Ectodermal cell (in vitro differentiated cells): ENCODE measurements around the gene B3GAT2. TPM values are rescaled to one million over a fixed set of nuclear protein-coding genes. Genes with fewer than 3 reads are reported as not detected.
A peak's percentile ranks its signal among the peaks of the same experiment; 100 is the strongest.

Experiments
- H3K27ac ChIP-seq: 2 replicates; pipeline ENCODE4 v1.7.0; 2013; ENCODE audit warnings: mild to moderate bottlenecking, low read depth, low read length; ENCODE audit not compliant: insufficient read depth, poor library complexity, severe bottlenecking
- H3K27me3 ChIP-seq: 2 replicates; pipeline ENCODE4 v1.7.0; 2013; ENCODE audit warnings: mild to moderate bottlenecking, low read length; ENCODE audit not compliant: insufficient read depth, control insufficient read depth, poor library complexity, severe bottlenecking
- H3K36me3 ChIP-seq: one replicate; pipeline ENCODE4 v1.7.0; 2013; ENCODE audit warnings: low read length; ENCODE audit not compliant: control insufficient read depth, insufficient read depth
- H3K4me1 ChIP-seq: one replicate; pipeline ENCODE4 v1.7.0; 2013; ENCODE audit warnings: low read length; ENCODE audit not compliant: control insufficient read depth, insufficient read depth
- H3K4me3 ChIP-seq: 2 replicates; pipeline ENCODE4 v1.7.0; 2013; ENCODE audit warnings: low read depth, low read length, control low read depth; ENCODE audit not compliant: insufficient read depth
- H3K9me3 ChIP-seq: 2 replicates; pipeline ENCODE4 v1.7.0; 2013; ENCODE audit warnings: mild to moderate bottlenecking, low read length, moderate library complexity; ENCODE audit not compliant: control insufficient read depth
- WGBS, 2 experiments: methylation state at CpG; one replicate each; pipeline ENCODE4 v1.1.7; 2013; ENCODE audit warnings: missing lambda C conversion rate in 2 of 2; 5-methylcytosine and 5-hydroxymethylcytosine counted together
- polyA plus RNA-seq, 4 experiments: library from polyadenylated mRNA; stranded (reverse); fragments of 50-300 nt; gene quantifications; one replicate each; pipeline ENCODE4 v1.2.3, GENCODE V29; 2013

Gene B3GAT2
- 0.63 TPM for polyA plus RNA-seq (2013, experiment 1 of 4)
- polyA plus RNA-seq (2013, experiment 2 of 4) = 0.50 TPM
- polyA plus RNA-seq (2013, experiment 3 of 4) = 0.43 TPM
- 0.53 TPM for polyA plus RNA-seq (2013, experiment 4 of 4)

GRCh38 chr6:70956451-70957283 lies at the start of gene B3GAT2:
Gene B3GAT2, minus strand, starts transcription at chr6:70957060. Its CDS starts 631 bp downstream, at chr6:70956429.
- no peak within 1 kb of the TSS for H3K27ac ChIP-seq
- H3K36me3 ChIP-seq = no peaks in the 10 kb centered on the region
- peaks cover 75% of the 10 kb centered on the region for H3K27me3 ChIP-seq
- no peaks in the 10 kb centered on the region for H3K4me1 ChIP-seq
- WGBS, 2 experiments = 1% methylated on average over 83 of the region's 83 CpGs
- H3K4me3 ChIP-seq = peak within 1 kb of the TSS; percentile 56
- H3K9me3 ChIP-seq = no peaks in the 10 kb centered on the region

DNA sequence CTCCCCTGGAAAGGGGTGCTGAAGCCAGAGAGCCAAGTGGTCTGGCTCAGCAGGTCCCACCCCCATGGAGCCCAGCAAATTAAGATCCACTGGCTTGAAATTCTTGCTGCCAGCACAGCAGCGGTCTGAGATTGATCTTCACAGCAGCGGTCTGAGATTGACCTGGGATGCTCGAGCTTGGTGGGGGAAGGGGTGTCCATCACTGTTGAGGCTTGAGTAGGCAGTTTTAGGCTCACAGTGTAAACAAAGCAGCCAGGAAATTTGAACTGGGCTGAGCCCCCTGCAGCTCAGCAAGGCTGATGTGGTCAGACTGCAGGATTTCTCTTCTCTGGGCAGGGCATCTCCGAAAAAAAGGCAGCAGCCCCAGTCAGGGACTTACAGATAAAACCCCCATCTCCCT lies 41.3 kb upstream of the B3GAT2 start:
- no peaks in the 10 kb centered on the region for H3K9me3 ChIP-seq
- no peaks in the 10 kb centered on the region for H3K27me3 ChIP-seq
- WGBS, 2 experiments = 31 to 39% methylated on average over 4 of the region's 4 CpGs
- no peaks in the 10 kb centered on the region for H3K36me3 ChIP-seq
- H3K4me3 ChIP-seq = no peak overlapping the region
- H3K4me1 ChIP-seq = peaks cover 6% of the 10 kb centered on the region
- H3K27ac ChIP-seq = no peak overlapping the region

DNA sequence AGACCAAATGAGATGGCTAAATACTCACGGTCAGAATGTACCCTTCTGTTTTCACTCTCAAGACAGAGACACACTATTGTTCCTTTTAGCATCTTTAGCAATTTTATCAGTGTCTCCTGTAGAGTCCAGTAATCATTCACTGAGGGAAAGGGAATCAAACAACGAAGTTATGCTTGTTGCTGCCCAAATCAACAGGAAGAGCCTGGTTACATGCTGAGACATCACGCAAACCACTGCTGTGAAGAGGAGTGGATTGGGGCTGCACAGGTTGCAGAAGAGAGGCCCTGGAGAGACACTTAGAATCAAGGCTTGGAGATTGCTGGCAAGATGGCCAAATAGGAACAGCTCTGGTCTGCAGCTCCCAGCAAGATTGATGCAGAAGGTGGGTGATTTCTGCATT lies 40.5 kb upstream of the B3GAT2 start:
- H3K4me3 ChIP-seq = no peak overlapping the region
- peaks cover 6% of the 10 kb centered on the region for H3K4me1 ChIP-seq
- no peaks in the 10 kb centered on the region for H3K36me3 ChIP-seq
- no peak overlapping the region for H3K27ac ChIP-seq
- H3K27me3 ChIP-seq = no peaks in the 10 kb centered on the region
- no peaks in the 10 kb centered on the region for H3K9me3 ChIP-seq
- WGBS, 2 experiments = 87% methylated on average over 3 of the region's 3 CpGs

- peaks cover 6% of the 10 kb centered on the region for H3K4me1 ChIP-seq
- 38 to 71% methylated on average over 1 of the region's 1 CpG for WGBS, 2 experiments
- no peaks in the 10 kb centered on the region for H3K36me3 ChIP-seq
- H3K9me3 ChIP-seq = no peaks in the 10 kb centered on the region
- H3K27me3 ChIP-seq = no peaks in the 10 kb centered on the region
- H3K4me3 ChIP-seq = no peak overlapping the region
- H3K27ac ChIP-seq = no peak overlapping the region
Measured at GRCh38 chr6:70996106-70996505, 39.2 kb upstream of the B3GAT2 start.

DNA sequence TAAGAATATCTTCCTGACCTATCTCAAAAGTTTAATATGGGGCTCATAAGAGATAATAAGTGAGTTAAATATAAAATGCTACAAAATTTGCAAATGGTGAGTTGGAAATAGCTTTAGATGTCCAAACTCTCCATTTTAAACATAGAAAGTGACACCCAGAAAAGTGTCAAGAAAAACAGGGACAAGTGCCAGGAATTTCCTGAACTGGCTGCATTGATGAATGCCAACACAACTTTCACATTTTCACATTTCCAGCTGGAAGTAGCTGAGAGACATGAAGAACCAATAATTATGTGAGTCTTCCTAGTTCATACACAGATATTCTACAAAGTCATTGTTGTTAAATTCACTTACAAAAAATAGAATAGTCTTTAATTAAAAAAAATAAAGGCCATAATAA lies 38.6 kb upstream of the B3GAT2 start:
- peaks cover 6% of the 10 kb centered on the region for H3K4me1 ChIP-seq
- no peak overlapping the region for H3K4me3 ChIP-seq

GRCh38 chr6:70991253-70991652 lies 34.4 kb upstream of the B3GAT2 start:
- 90 to 93% methylated on average over 2 of the region's 2 CpGs for WGBS, 2 experiments
- Histone ChIP-seq H3K27ac (no peak overlapping the region), H3K9me3 (no peaks in the 10 kb centered on the region), H3K4me3 (no peak overlapping the region), H3K4me1 (no peaks in the 10 kb centered on the region), H3K36me3 (no peaks in the 10 kb centered on the region), H3K27me3 (no peaks in the 10 kb centered on the region)

More for the DNA sequence above, 38.6 kb upstream of the B3GAT2 start:
- no peaks in the 10 kb centered on the region for H3K9me3 ChIP-seq
- H3K27me3 ChIP-seq = no peaks in the 10 kb centered on the region
- no peak overlapping the region for H3K27ac ChIP-seq
- no peaks in the 10 kb centered on the region for H3K36me3 ChIP-seq

- H3K36me3 ChIP-seq = no peaks in the 10 kb centered on the region
- WGBS, 2 experiments = 84 to 91% methylated on average over 4 of the region's 4 CpGs
- H3K9me3 ChIP-seq = no peaks in the 10 kb centered on the region
- no peaks in the 10 kb centered on the region for H3K4me1 ChIP-seq
- no peaks in the 10 kb centered on the region for H3K27me3 ChIP-seq
- H3K27ac ChIP-seq = no peak overlapping the region
- H3K4me3 ChIP-seq = no peak overlapping the region
Measured at GRCh38 chr6:70985156-70985555, 28.3 kb upstream of the B3GAT2 start.

- 94% methylated on average over 3 of the region's 3 CpGs; no CpG with 5 or more reads in 1 of the 2 experiments for WGBS, 2 experiments
- Histone ChIP-seq H3K4me3 (no peak overlapping the region), H3K27me3 (no peaks in the 10 kb centered on the region), H3K27ac (no peak overlapping the region), H3K4me1 (no peaks in the 10 kb centered on the region), H3K36me3 (no peaks in the 10 kb centered on the region), H3K9me3 (no peaks in the 10 kb centered on the region)
Measured at GRCh38 chr6:70982747-70983146, 25.9 kb upstream of the B3GAT2 start.

DNA sequence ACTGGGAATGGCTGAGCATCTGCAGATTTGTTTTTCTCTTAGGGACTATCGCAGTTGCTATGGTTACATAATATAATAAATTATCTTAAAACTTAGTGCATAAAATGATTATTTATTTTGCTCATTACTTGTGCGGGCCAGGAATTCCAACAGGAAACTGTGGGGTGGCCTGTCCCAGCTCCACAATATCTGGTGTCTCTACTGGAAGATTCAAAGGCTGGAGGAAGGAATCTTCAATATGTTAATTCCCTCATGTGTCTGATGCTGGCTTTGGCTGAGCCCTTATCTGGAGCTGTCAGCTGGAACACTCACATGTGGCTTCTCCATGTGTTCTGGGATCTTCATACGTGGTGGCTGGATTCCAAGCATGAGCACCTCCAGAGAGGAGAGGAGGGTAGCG lies 23.9 kb upstream of the B3GAT2 start:
- H3K27ac ChIP-seq = no peak overlapping the region
- no peaks in the 10 kb centered on the region for H3K9me3 ChIP-seq
- WGBS, 2 experiments = 82 to 93% methylated on average over 1 to 3 of the region's 4 CpGs
- H3K4me1 ChIP-seq = no peaks in the 10 kb centered on the region
- H3K36me3 ChIP-seq = no peaks in the 10 kb centered on the region
- H3K4me3 ChIP-seq = no peak overlapping the region
- H3K27me3 ChIP-seq = no peaks in the 10 kb centered on the region

DNA sequence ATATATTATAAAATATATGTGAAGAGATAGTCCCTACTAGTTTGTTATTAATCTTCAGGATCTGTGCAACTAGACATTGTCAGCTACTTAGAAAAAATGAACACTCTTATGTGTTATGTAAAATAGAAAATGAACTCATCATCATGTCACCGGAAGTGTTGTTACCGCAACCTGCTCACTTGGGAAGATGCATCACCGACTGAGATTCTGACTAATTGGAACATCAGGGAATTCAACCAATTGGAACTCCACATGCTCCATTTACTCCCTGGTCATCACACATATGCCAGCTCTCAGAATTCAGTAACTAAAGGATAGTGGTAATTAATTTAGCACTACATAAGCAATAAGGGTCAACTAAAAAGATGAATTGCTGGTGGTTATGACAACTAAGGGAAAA lies 16.7 kb upstream of the B3GAT2 start:
- Histone ChIP-seq H3K27ac (no peak overlapping the region), H3K36me3 (no peaks in the 10 kb centered on the region), H3K9me3 (no peaks in the 10 kb centered on the region), H3K27me3 (no peaks in the 10 kb centered on the region), H3K4me3 (no peak overlapping the region), H3K4me1 (no peaks in the 10 kb centered on the region)
- WGBS, 2 experiments = 95 to 100% methylated on average over 3 of the region's 3 CpGs
